Measurements from ENCODE around the gene OBSCN. TPM values are rescaled to one million over a fixed set of nuclear protein-coding genes. Genes with fewer than 3 reads are reported as not detected.

The OBSCN gene
- total and polyA plus RNA-seq, 2 of the 13 experiments (the other 11 are each of a cell fraction or from before 2014, with no cell fraction given): 0.20 TPM

- Histone ChIP-seq H3K79me2 (ENCODE audit: insufficient read depth, low read length) (no peaks in the 10 kb centered on the region), H3K27ac (ENCODE audit: extremely low read length, insufficient read depth, low read length) (no peak overlapping the region), H2AFZ (ENCODE audit: low read length) (no peak overlapping the region), H4K20me1 (ENCODE audit: insufficient read depth, low read length) (no peaks in the 10 kb centered on the region), H3K4me2 (ENCODE audit: low read depth, low read length) (no peak overlapping the region), H3K4me1 (ENCODE audit: insufficient read depth, low read length) (0 out of 2 replicates have a peak, but pooled peaks cover 14% of the 10 kb centered on the region), H3K9me3 (ENCODE audit: low read length) (no peaks in the 10 kb centered on the region), H3K36me3 (replicated peaks in 1 of 2; ENCODE audit: control insufficient read depth in 1 of 2, insufficient read depth in 2 of 2, low read length in 2 of 2) (no peaks in the 10 kb centered on the region), H3K27me3 (ENCODE audit: control insufficient read depth in 1 of 2, insufficient read depth in 2 of 2, low read length in 2 of 2) (peaks cover 13 to 34% of the 10 kb centered on the region in 2 experiments), H3K9ac (ENCODE audit: insufficient read depth, low read depth, low read length) (no peak overlapping the region), H3K4me3 (replicated peaks in 1 of 3; ENCODE audit: insufficient read depth in 1 of 3, low read depth in 2 of 3, low read length in 3 of 3) (no peak overlapping the region)
- no TSS peak for BruUV-seq (replicated peaks)
- whole genome bisulfite sequencing (ENCODE audit: low lambda C conversion rate): 48% methylated on average over 10 of the region's 19 CpGs
- FAIRE-seq (no peak), DNase-seq (ENCODE audit: low spot score) (no peak), ATAC-seq (no peak)
- ChIA-PET POLR2A (interaction anchor here (0.6 kb wide), 1 partner anchor 57 kb away, joined by 3 read pairs; no protein-coding TSS in a partner anchor), CTCF (ENCODE audit: low intra/inter-chr PET ratio, low total read pairs) (no interaction called here)
- TF ChIP-seq MED13 (CRISPR knock-in tag; IDR thresholded peaks at IDR 0.05) (no peak), EP300 (IDR thresholded peaks at IDR 0.05; ENCODE audit: low read depth in 2 of 2, low read length in 2 of 2) (no peak), EP300 (CRISPR knock-in tag; IDR thresholded peaks at IDR 0.05; ENCODE audit: borderline replicate concordance) (no peak), ZNF761 (CRISPR knock-in tag; conservative IDR thresholded peaks at IDR 0.05) (no peak), TRIM22 (IDR thresholded peaks at IDR 0.05) (no peak), MTF2 (CRISPR knock-in tag; IDR thresholded peaks at IDR 0.05; ENCODE audit: borderline replicate concordance) (no peak), MTA3 (CRISPR knock-in tag; IDR thresholded peaks at IDR 0.05) (no peak), TGIF2 (CRISPR knock-in tag; IDR thresholded peaks at IDR 0.05) (no peak), ZNF614 (CRISPR knock-in tag; IDR thresholded peaks at IDR 0.05; ENCODE audit: borderline replicate concordance) (no peak)
- in situ Hi-C loops (cut with HindIII; ENCODE audit: extremely low pct_ligation_motif_present, low pct_unique_long_range_greater_than_20kb): no loop called here
- intact Hi-C loops (cut with micrococcal nuclease; ENCODE audit: unreplicated experiment): no loop called here
Measured at GRCh38 chr1:228271701-228272251, 63.9 kb downstream of the OBSCN start.
